Ectodermal cell (in vitro differentiated cells): ENCODE measurements around the gene HAP1.

Experiments used
- H3K27ac ChIP-seq: 2 replicates; pipeline ENCODE4 v1.7.0; 2013; ENCODE audit warnings: mild to moderate bottlenecking, low read depth, low read length; ENCODE audit not compliant: insufficient read depth, poor library complexity, severe bottlenecking
- H3K27me3 ChIP-seq: 2 replicates; pipeline ENCODE4 v1.7.0; 2013; ENCODE audit warnings: mild to moderate bottlenecking, low read length; ENCODE audit not compliant: insufficient read depth, control insufficient read depth, poor library complexity, severe bottlenecking
- H3K36me3 ChIP-seq: one replicate; pipeline ENCODE4 v1.7.0; 2013; ENCODE audit warnings: low read length; ENCODE audit not compliant: control insufficient read depth, insufficient read depth
- H3K4me1 ChIP-seq: one replicate; pipeline ENCODE4 v1.7.0; 2013; ENCODE audit warnings: low read length; ENCODE audit not compliant: control insufficient read depth, insufficient read depth
- H3K4me3 ChIP-seq: 2 replicates; pipeline ENCODE4 v1.7.0; 2013; ENCODE audit warnings: low read depth, low read length, control low read depth; ENCODE audit not compliant: insufficient read depth
- H3K9me3 ChIP-seq: 2 replicates; pipeline ENCODE4 v1.7.0; 2013; ENCODE audit warnings: mild to moderate bottlenecking, low read length, moderate library complexity; ENCODE audit not compliant: control insufficient read depth
- WGBS, 2 experiments: methylation state at CpG; one replicate each; pipeline ENCODE4 v1.1.7; 2013; ENCODE audit warnings: missing lambda C conversion rate in 2 of 2; 5-methylcytosine and 5-hydroxymethylcytosine counted together

The HAP1 gene

DNA sequence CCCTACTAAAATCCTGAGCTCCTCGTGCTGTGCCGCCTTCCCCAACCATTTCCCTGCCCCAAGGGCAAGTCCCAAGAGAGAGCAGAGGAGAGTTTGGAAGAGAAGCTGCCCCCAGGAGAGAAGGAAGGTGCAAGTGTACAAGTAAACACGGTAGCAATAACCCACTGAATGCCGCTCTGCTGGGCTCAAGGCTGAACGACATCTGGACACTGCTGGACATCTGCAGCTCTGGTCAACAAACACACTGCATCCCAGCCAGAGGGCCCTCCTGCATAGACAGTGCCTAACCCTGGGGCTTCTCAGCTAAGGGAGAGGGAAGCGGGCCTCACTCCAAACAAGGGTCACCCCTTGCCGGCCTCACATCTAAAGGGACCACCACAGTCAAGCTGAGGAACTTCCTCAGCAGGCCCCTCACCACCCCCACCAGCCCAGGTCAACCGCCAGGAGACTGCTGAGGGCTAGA is 39.3 kb upstream of the HAP1 start:
- Histone ChIP-seq H3K4me3 (no peak overlapping the region), H3K36me3 (peaks cover 9% of the 10 kb centered on the region), H3K27me3 (no peaks in the 10 kb centered on the region), H3K9me3 (no peaks in the 10 kb centered on the region), H3K27ac (no peak overlapping the region), H3K4me1 (peaks cover 37% of the 10 kb centered on the region)
- 69% methylated on average over 7 to 8 of the region's 8 CpGs for WGBS, 2 experiments

DNA sequence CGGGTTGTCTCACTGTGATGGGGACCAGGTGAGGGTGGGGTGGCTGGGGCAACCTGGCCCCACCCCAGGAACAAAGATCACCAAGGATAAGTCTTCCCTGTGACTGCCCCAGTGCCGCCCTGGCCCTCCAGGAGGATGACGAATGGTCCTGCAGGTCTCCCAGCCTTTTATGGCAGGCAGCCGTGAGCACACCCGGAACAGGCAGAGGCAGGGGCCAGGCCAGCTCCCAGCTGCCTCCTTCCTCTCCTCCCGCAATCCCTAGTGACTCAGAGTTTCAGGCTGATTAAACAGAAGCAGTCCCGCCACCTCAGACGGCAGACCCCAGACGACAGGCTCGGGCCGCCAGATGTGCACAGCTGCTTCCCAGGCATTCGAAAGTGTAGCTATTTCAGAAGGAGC is 38.7 kb upstream of the HAP1 start:
- 63 to 73% methylated on average over 12 of the region's 12 CpGs for WGBS, 2 experiments
- H3K27me3 ChIP-seq, result no peaks in the 10 kb centered on the region
- H3K9me3 ChIP-seq, result no peaks in the 10 kb centered on the region
- no peak overlapping the region for H3K27ac ChIP-seq
- no peak overlapping the region for H3K4me3 ChIP-seq
- peaks cover 13% of the 10 kb centered on the region for H3K36me3 ChIP-seq
- peaks cover 37% of the 10 kb centered on the region for H3K4me1 ChIP-seq

DNA sequence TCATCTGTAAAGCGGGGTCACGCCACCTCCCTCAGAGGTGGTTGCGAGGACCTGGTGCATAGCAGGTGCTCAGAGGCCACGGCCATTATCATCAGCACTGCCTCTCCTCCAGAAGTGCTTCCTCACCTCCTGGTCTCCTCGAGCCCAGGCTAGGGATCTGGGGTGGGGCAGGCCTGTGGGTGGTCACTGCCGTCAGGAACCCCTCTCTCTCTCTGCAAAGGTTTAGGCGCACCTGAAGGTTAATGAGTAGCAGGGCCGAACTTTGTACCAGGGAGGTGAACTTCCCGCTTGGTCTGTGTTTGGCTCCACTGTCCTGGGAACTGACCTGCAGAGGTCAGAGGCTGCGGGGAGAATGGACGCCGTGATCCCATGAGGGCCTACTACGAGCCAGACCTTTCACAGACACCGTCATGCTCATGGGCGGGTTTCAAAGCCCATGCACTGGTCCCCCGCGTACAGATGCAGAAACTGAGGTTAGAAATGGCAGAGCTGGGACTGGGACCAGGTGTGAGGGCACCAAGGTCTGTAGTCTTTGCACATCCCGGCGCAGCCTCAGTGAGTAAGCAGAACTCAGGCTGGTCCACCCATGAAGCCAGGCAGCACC is 38.2 kb upstream of the HAP1 start:
- Histone ChIP-seq H3K9me3 (no peaks in the 10 kb centered on the region), H3K27me3 (no peaks in the 10 kb centered on the region), H3K4me3 (no peak overlapping the region), H3K36me3 (peaks cover 13% of the 10 kb centered on the region), H3K4me1 (peaks cover 33% of the 10 kb centered on the region), H3K27ac (no peak overlapping the region)
- WGBS, 2 experiments, result 96% methylated on average over 19 of the region's 19 CpGs

DNA sequence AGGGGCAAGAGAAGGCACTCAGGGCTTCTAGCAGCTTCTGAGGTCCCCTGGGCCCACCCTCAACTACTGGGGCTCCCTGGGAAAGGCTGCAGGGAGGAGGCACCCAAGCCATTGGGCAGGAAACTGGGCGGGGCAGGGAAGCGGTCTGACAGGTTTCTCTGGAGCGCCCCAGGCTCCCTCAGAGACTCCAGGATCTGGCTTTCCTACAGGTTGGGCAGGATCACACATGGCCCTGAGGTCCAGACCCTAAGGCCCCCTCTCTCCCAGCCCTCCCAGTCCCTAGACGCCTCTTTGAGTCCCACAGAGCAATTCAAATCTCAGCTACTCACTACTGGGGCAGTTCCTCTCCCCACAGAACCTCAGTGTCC is 37.8 kb upstream of the HAP1 start:
- no peaks in the 10 kb centered on the region for H3K9me3 ChIP-seq
- H3K4me1 ChIP-seq, result peaks cover 28% of the 10 kb centered on the region
- no peak overlapping the region for H3K4me3 ChIP-seq
- no peaks in the 10 kb centered on the region for H3K27me3 ChIP-seq
- H3K27ac ChIP-seq, result no peak overlapping the region
- WGBS, 2 experiments, result 91 to 97% methylated on average over 4 of the region's 4 CpGs
- H3K36me3 ChIP-seq, result peaks cover 17% of the 10 kb centered on the region

DNA sequence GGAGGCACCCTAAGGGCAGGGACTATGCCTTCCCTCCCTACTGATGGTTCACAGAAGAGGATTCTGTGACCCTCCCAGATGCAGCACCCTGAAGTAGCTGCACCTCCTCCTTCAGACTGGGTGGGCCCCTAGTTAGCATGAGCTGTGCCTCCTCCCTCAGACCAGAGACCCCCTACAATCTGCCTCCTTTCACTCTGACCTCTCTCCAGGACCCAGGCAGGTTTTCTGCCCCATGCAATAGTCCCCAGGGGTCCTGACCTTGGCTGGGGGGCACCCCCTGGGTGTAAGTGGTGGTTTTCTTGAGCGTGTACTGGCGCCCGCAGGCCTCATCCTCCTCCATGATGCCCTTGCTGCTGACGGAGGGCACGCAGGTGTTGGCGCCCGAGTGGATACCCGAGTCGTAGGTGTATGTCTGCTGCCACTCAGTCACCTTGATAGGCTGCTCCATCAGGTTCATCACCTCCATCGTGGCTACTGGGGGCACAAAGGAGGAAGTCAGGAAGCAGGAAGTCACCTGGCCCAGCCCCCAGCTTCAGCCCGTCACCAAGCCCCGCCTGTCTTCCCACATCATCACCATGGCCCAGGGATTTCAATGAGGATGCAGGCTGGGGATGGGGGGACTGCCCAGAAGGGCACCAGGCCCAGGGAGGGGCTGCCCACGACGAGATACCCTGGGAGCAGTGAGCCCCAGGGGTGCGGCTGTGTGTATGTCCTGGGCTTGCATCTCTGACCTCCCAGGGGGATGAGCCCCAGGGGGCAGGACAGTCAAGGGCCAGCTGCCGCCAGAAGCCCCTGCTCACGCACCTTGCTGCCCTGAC is 37.2 kb upstream of the HAP1 start:
- peaks cover 23% of the 10 kb centered on the region for H3K4me1 ChIP-seq
- H3K27ac ChIP-seq, result no peak overlapping the region
- WGBS, 2 experiments, result 91 to 92% methylated on average over 17 of the region's 17 CpGs
- H3K9me3 ChIP-seq, result no peaks in the 10 kb centered on the region
- H3K27me3 ChIP-seq, result no peaks in the 10 kb centered on the region
- H3K4me3 ChIP-seq, result no peak overlapping the region
- peaks cover 21% of the 10 kb centered on the region for H3K36me3 ChIP-seq

DNA sequence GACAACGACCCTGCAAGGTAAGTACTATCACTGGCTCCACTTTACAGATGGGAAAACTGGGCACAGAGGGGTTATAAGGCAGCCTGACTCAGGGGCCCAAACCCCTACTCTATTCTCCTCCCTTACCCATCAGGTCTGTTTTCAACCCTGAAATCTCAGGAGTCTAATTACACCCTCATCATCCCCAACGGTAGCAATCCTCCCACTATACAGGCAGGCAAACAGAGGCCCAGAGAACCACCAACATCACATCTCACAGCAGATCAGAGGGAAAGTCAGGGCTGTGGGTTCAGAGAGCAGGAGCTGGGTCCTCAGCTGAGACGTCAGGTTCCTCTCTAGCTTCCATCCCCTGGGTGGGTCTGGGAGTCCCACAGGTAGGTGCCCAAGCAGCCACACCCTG is 35.5 kb upstream of the HAP1 start:
- no peaks in the 10 kb centered on the region for H3K9me3 ChIP-seq
- H3K4me3 ChIP-seq, result no peak overlapping the region
- H3K36me3 ChIP-seq, result peaks cover 25% of the 10 kb centered on the region
- peaks cover 11% of the 10 kb centered on the region for H3K4me1 ChIP-seq
- no peak overlapping the region for H3K27ac ChIP-seq
- WGBS, 2 experiments, result 90 to 93% methylated on average over 3 of the region's 3 CpGs
- no peaks in the 10 kb centered on the region for H3K27me3 ChIP-seq

DNA sequence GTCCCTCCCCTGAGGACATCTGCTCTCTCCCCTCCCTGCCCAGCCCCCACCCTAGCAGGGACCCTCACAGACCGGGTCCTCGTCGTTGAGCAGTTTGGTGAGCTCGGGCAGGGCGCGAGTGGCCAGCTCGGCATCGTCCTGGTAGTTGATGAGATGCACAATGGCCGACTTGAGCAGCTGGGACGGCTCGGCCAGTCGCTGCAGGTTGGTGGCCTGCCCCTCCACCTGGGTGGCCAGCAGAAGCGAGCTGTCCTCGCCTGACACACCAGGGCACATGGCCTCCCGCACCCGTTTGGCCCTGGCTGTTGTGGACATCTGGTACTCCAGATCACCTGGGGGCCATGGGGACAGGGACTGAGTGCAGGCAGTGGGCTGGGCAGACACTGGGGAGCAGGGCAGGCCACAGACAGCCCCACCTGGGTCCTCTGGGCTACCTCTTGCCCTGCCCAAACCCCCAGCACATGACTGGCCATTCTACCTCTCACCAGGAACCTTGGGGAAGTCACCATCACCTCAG is 35.0 kb upstream of the HAP1 start:
- WGBS, 2 experiments, result 94 to 95% methylated on average over 16 of the region's 16 CpGs
- H3K27me3 ChIP-seq, result no peaks in the 10 kb centered on the region
- peaks cover 10% of the 10 kb centered on the region for H3K4me1 ChIP-seq
- H3K36me3 ChIP-seq, result peaks cover 29% of the 10 kb centered on the region
- no peaks in the 10 kb centered on the region for H3K9me3 ChIP-seq
- no peak overlapping the region for H3K4me3 ChIP-seq
- H3K27ac ChIP-seq, result no peak overlapping the region

DNA sequence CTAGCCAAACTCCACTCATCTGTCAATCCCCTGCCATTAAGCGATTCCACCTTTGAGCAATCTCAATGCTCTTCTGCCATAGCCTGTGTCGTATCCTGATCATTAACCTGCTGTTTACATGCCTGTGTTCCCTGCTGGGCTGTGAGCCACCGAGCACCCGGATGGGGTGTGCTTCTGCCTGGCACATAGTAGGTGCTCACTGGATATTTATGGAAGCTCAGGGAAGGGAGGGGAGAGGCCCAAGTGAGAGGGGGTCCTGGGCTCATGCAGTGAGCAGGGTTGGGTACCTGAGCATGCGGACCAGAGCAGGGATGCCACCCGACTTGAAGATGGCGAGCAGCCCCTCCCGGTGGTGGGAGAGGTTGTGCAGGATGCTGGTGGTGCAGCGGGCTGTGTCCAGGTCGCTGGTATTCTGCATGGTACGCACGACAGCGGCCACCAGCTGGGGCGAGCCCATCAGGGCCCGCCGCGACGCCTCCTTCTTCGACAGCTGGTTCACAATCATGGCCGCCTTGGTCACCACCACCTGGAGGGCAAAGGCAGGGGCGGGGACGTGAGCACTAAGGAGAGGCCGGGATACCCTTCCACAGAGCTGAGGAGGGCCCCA is 34.3 kb upstream of the HAP1 start:
- Histone ChIP-seq H3K9me3 (no peaks in the 10 kb centered on the region), H3K36me3 (peaks cover 33% of the 10 kb centered on the region), H3K4me1 (peaks cover 8% of the 10 kb centered on the region), H3K27me3 (no peaks in the 10 kb centered on the region), H3K4me3 (no peak overlapping the region), H3K27ac (no peak overlapping the region)
- WGBS, 2 experiments, result 94 to 95% methylated on average over 23 of the region's 23 CpGs

DNA sequence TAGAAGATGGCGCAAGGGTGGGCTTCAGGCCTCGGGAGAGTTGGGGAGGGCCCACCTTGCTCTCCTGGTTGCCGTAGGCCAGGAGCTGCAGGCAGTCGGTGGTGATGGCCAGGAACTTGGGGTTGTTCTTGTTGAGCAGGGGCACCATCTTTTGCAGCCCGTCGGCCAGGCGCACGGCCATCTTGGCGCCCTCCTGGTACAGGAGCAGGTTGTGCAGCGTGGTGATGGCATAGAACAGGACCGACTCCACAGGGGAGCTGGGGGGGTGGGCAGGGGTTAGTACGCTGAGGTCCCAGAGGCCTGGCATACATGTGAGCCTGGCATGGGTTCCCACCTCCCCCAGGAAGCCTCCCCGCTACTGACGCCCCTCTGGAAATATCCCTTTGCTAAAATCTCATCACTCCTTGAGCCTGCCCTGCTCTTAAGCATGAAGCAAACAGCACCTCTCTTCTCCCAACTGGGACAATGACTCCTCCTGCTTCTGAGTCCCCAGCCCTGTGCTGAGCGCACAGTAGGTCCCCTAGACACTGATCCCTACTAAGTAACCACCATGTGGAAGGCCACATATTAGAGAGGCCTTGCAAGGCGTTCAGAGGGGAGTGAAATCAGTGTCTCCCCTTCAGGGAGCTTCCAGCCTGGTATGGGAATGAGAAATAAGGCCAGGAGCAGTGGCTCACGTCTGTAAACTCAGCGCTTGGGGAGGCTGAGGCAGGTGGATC is 33.0 kb upstream of the HAP1 start:
- Histone ChIP-seq H3K4me1 (no peaks in the 10 kb centered on the region), H3K36me3 (peaks cover 44% of the 10 kb centered on the region), H3K9me3 (no peaks in the 10 kb centered on the region), H3K27ac (no peak overlapping the region), H3K4me3 (no peak overlapping the region), H3K27me3 (no peaks in the 10 kb centered on the region)
- 92 to 97% methylated on average over 18 of the region's 18 CpGs for WGBS, 2 experiments

DNA sequence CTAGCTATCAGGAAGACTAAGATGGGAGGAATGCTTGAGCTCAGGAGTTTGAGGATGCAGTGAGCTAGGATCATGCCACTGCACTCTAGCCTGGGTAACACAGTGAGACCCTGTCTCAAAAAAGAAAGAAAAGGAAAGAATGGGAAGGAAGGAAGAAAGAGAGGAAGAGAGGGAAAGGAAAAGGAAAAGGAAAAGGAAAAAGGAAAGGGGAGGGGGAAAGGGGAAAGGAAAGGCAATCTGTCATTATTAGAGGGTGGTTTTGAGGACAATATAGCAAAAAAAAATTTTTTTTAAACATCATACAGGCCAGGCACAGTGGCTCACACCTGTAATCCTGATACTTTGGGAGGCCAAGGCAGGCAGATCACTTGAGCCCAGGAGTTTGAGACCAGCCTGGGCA is 31.7 kb upstream of the HAP1 start:
- Histone ChIP-seq H3K27ac (no peak overlapping the region), H3K4me3 (no peak overlapping the region), H3K4me1 (no peaks in the 10 kb centered on the region), H3K9me3 (no peaks in the 10 kb centered on the region), H3K27me3 (no peaks in the 10 kb centered on the region), H3K36me3 (peaks cover 47% of the 10 kb centered on the region)
